Panc1 (cell line): ENCODE results near the gene RICTOR. TPM values are rescaled to one million over a fixed set of nuclear protein-coding genes. Genes with fewer than 3 reads are reported as not detected.

Experiments
- ATAC-seq: fragments of 200-7000 bp; cut with Tn5 transposase; 2 replicates; pipeline ENCODE4 v1.9.1; 2020; ENCODE audit warnings: mild to moderate bottlenecking, moderate library complexity
- BruUV-seq: library from RNA; stranded (reverse); fragments of 400-500 nt; replicated peaks from 2 replicates; lab custom pipeline; 2021; lab: Mats Ljungman, UMichigan
- CTCF ChIA-PET: fragments of 300-600 bp; sonication (Branson Sonifier 250); formaldehyde crosslinking; loops from one replicate; lab custom pipeline; 2022; ENCODE audit warnings: antibody characterized with exemption; lab: Charles Lee
- POLR2A ChIA-PET: fragments of 300-600 bp; sonication (Branson Sonifier 250); formaldehyde crosslinking; loops from one replicate; lab custom pipeline; 2022; ENCODE audit warnings: antibody characterized with exemption; lab: Charles Lee
- DNase-seq: peaks from one replicate; pipeline ENCODE4 v3.0.0-alpha.2; 2010; ENCODE audit warnings: low read depth, low spot score
- H3K27ac ChIP-seq: 2 replicates; pipeline ENCODE4 v1.5.1; 2011; ENCODE audit warnings: mild to moderate bottlenecking, low read length, inconsistent platforms
- H3K27me3 ChIP-seq: fragments of 200-500 bp; sonication (Bioruptor generic); 2 replicates; pipeline ENCODE4 v1.6.0; 2014; ENCODE audit warnings: low read length, inconsistent platforms; ENCODE audit not compliant: control insufficient read depth, insufficient read depth
- H3K36me3 ChIP-seq: fragments of 200-500 bp; sonication (Bioruptor generic); 2 replicates; pipeline ENCODE4 v1.5.1; 2014; ENCODE audit warnings: inconsistent platforms, mild to moderate bottlenecking, low read length, moderate library complexity; ENCODE audit not compliant: control insufficient read depth, insufficient read depth
- H3K4me1 ChIP-seq: 2 replicates; pipeline ENCODE4 v1.5.1; 2011; ENCODE audit warnings: inconsistent platforms, mild to moderate bottlenecking, low read length, moderate library complexity; ENCODE audit not compliant: control insufficient read depth, insufficient read depth
- H3K4me3 ChIP-seq, 2 experiments: 2 replicates each; pipeline ENCODE4 v1.5.1; 2011 to 2012; ENCODE audit warnings: low read depth in 2 of 2, low read length in 2 of 2, mild to moderate bottlenecking in 2 of 2, inconsistent platforms in 1 of 2, moderate library complexity in 1 of 2
- H3K9me3 ChIP-seq: fragments of 200-500 bp; sonication (Bioruptor generic); 2 replicates; pipeline ENCODE4 v1.5.1; 2014; ENCODE audit warnings: low read depth, mild to moderate bottlenecking, inconsistent platforms, low read length, moderate library complexity; ENCODE audit not compliant: control insufficient read depth, insufficient read depth
- CTCF ChIP-seq: fragments of 450-650 bp; IDR thresholded peaks from 2 replicates; pipeline ENCODE4 v1.5.1; 2017; ENCODE audit warnings: mild to moderate bottlenecking
- POLR2AphosphoS5 ChIP-seq: IDR thresholded peaks from 2 replicates; pipeline ENCODE4 v1.6.1; 2012; ENCODE audit warnings: mild to moderate bottlenecking, low read depth, low read length, moderate library complexity
- REST ChIP-seq, 2 experiments: IDR thresholded peaks; 2 replicates each; pipeline ENCODE4 v1.6.1; 2011 to 2012; ENCODE audit warnings: low read depth in 2 of 2, control low read depth in 1 of 2, low read length in 1 of 2, mild to moderate bottlenecking in 1 of 2, moderate library complexity in 1 of 2; ENCODE audit not compliant: insufficient read depth in 1 of 2
- SIN3A ChIP-seq: IDR thresholded peaks from 2 replicates; pipeline ENCODE4 v1.6.1; 2012; ENCODE audit warnings: low read depth, mild to moderate bottlenecking, low read length, moderate library complexity, borderline replicate concordance; ENCODE audit not compliant: insufficient read depth
- TCF7L2 ChIP-seq: IDR thresholded peaks from 2 replicates; pipeline ENCODE4 v1.6.1; 2011; ENCODE audit warnings: mild to moderate bottlenecking, low read depth, low read length, inconsistent platforms
- in situ Hi-C: cut with HindIII; loops from 2 replicates; pipeline ENCODE4 v1.10.0; 2016; ENCODE audit warnings: low sequenced_read_pairs, low pct_unique_long_range_greater_than_20kb
- intact Hi-C: fragments of 100-400 bp; cut with micrococcal nuclease; formaldehyde crosslinking; loops from one replicate; pipeline ENCODE4 v1.10.0; 2022; ENCODE audit not compliant: unreplicated experiment
- total RNA-seq: library from RNA; stranded (reverse); gene quantifications from one replicate; pipeline ENCODE4 v1.2.1, GENCODE V29; 2021; ENCODE audit not compliant: unreplicated experiment

The RICTOR gene
- total RNA-seq, 1 experiment from 2014 or later: 21.3 TPM

GRCh38 chr5:38931731-38932130 lies 142.5 kb downstream of the RICTOR start:
- H3K36me3 ChIP-seq: peaks cover 14% of the 10 kb centered on the region
- ChIA-PET CTCF (no interaction called here), POLR2A (no interaction called here)
- BruUV-seq: no TSS peak
- no peak for TF ChIP-seq SIN3A
- TF ChIP-seq REST (IDR thresholded peaks at IDR 0.05; ENCODE audit: insufficient read depth in 1 of 2, low read depth in 2 of 2, low read length in 1 of 2): no peak
- TF ChIP-seq CTCF: no peak
- no peak for TF ChIP-seq POLR2AphosphoS5
- no peak for TF ChIP-seq TCF7L2
- intact Hi-C loops: no loop called here
- H3K27ac ChIP-seq: no peak overlapping the region
- ATAC-seq (no peak), DNase-seq (no peak)
- H3K9me3 ChIP-seq: no peaks in the 10 kb centered on the region
- H3K27me3 ChIP-seq: no peaks in the 10 kb centered on the region
- no peaks in the 10 kb centered on the region for H3K4me1 ChIP-seq
- in situ Hi-C loops: no loop called here
- H3K4me3 ChIP-seq: no peak overlapping the region

GRCh38 chr5:38929838-38930237 lies 144.4 kb downstream of the RICTOR start:
- Histone ChIP-seq H3K27ac (no peak overlapping the region), H3K4me3 (no peak overlapping the region), H3K27me3 (no peaks in the 10 kb centered on the region), H3K9me3 (no peaks in the 10 kb centered on the region), H3K4me1 (no peaks in the 10 kb centered on the region), H3K36me3 (peaks cover 14% of the 10 kb centered on the region)
- no peak for ATAC-seq
- intact Hi-C loops: no loop called here
- DNase-seq: no peak
- BruUV-seq: no TSS peak
- in situ Hi-C loops: no loop called here
- ChIA-PET POLR2A (no interaction called here), CTCF (no interaction called here)
- no peak for TF ChIP-seq TCF7L2
- TF ChIP-seq REST (IDR thresholded peaks at IDR 0.05; ENCODE audit: insufficient read depth in 1 of 2, low read depth in 2 of 2, low read length in 1 of 2): no peak
- no peak for TF ChIP-seq SIN3A
- no peak for TF ChIP-seq CTCF
- no peak for TF ChIP-seq POLR2AphosphoS5
